Activated B cell treated with CpG ODN at 0.5 μM for 24 hours (primary cell): Measurements from ENCODE around the gene TJP3. TPM values are rescaled to one million over a fixed set of nuclear protein-coding genes. Genes with fewer than 3 reads are reported as not detected.

Experiments used
- ATAC-seq: fragments of 200-7000 bp; cut with Tn5 transposase; one replicate; pipeline ENCODE4 v1.10.0; 2021; ENCODE audit warnings: low read depth, mild to moderate bottlenecking, moderate library complexity
- CTCF ChIA-PET: fragments of 350-600 bp; sonication (Branson Sonifier 250); formaldehyde crosslinking; loops from one replicate; lab custom pipeline; 2021; ENCODE audit warnings: antibody characterized with exemption; lab: Charles Lee
- POLR2A ChIA-PET: fragments of 350-600 bp; sonication (Branson Sonifier 250); formaldehyde crosslinking; loops from one replicate; lab custom pipeline; 2021; ENCODE audit warnings: antibody characterized with exemption; lab: Charles Lee
- DNase-seq: peaks from one replicate; pipeline ENCODE4 v3.0.0; 2022
- H3K27ac Mint-ChIP-seq: one replicate; pipeline ENCODE4 v1.8.0; 2020; ENCODE audit warnings: mixed read lengths
- H3K27me3 Mint-ChIP-seq: one replicate; pipeline ENCODE4 v1.8.0; 2021; ENCODE audit warnings: mixed read lengths
- H3K36me3 Mint-ChIP-seq: one replicate; pipeline ENCODE4 v1.8.0; 2021; ENCODE audit warnings: low read depth, mixed read lengths
- H3K4me1 Mint-ChIP-seq: one replicate; pipeline ENCODE4 v1.8.0; 2021; ENCODE audit warnings: mixed read lengths
- H3K4me3 Mint-ChIP-seq: one replicate; pipeline ENCODE4 v1.8.0; 2020; ENCODE audit warnings: mild to moderate bottlenecking, mixed read lengths
- H3K9me3 Mint-ChIP-seq: one replicate; pipeline ENCODE4 v1.8.0; 2020; ENCODE audit warnings: mixed read lengths
- CTCF ChIP-seq: fragments of 200-600 bp; IDR thresholded peaks from one replicate; pipeline ENCODE4 v1.8.0; 2022; ENCODE audit warnings: antibody characterized with exemption, mild to moderate bottlenecking
- intact Hi-C: fragments of 100-400 bp; cut with micrococcal nuclease; formaldehyde crosslinking; loops from one replicate; pipeline ENCODE4 v1.15.1; 2024
- total RNA-seq: library from RNA; stranded (reverse); gene quantifications from 2 replicates; pipeline ENCODE4 v1.2.3, GENCODE V29; 2022

TJP3 gene
- total RNA-seq, 1 donor from 2014 or later, result 0.86 TPM

- POLR2A ChIA-PET, result interaction anchor here (0.6 to 1.5 kb wide), 2 partner anchors 14 to 180 kb away, joined by 6 to 8 read pairs; no protein-coding TSS in a partner anchor
- peaks cover 37% of the 10 kb centered on the region for H3K4me1 Mint-ChIP-seq
- no peaks in the 10 kb centered on the region for H3K9me3 Mint-ChIP-seq
- no peak for TF ChIP-seq CTCF
- intact Hi-C loops, result loop anchor here (1.0 kb wide), 1 partner anchor 17 kb away; the partner anchor contains the start of gene PIP5K1C
- peak overlapping the region; percentile 77 for H3K4me3 Mint-ChIP-seq
- CTCF ChIA-PET, result interaction anchor here (1.0 kb wide), 1 partner anchor 14 kb away, joined by 4 read pairs; no protein-coding TSS in a partner anchor
- peak; percentile 9 for ATAC-seq
- no peaks in the 10 kb centered on the region for H3K27me3 Mint-ChIP-seq
- no peak for DNase-seq
- peak overlapping the region; percentile 70 for H3K27ac Mint-ChIP-seq
- peaks cover 6% of the 10 kb centered on the region for H3K36me3 Mint-ChIP-seq
Observed at GRCh38 chr19:3683405-3684053, 24.7 kb upstream of the TJP3 start.

GRCh38 chr19:3684054-3684816 lies 23.9 kb upstream of the TJP3 start:
- Mint-ChIP-seq H3K36me3 (peaks cover 6% of the 10 kb centered on the region), H3K9me3 (no peaks in the 10 kb centered on the region), H3K4me3 (peak overlapping the region; percentile 77), H3K27ac (peak overlapping the region; percentile 66), H3K27me3 (no peaks in the 10 kb centered on the region), H3K4me1 (peaks cover 40% of the 10 kb centered on the region)
- no peak for TF ChIP-seq CTCF
- ATAC-seq (peak; percentile 68), DNase-seq (peak; percentile 39)
- POLR2A ChIA-PET, result interaction anchor here (0.6 to 1.5 kb wide), 3 partner anchors 11 to 181 kb away, joined by 4 to 8 read pairs (median 6); no protein-coding TSS in a partner anchor
- intact Hi-C loops, result loop anchor here (1.0 kb wide), 1 partner anchor 16 kb away; the partner anchor contains the start of gene PIP5K1C
- CTCF ChIA-PET, result interaction anchor here (1.0 kb wide), 1 partner anchor 13 kb away, joined by 4 read pairs; no protein-coding TSS in a partner anchor

GRCh38 chr19:3684817-3685410 lies 23.3 kb upstream of the TJP3 start:
- Mint-ChIP-seq H3K27me3 (no peaks in the 10 kb centered on the region), H3K36me3 (peaks cover 2% of the 10 kb centered on the region), H3K4me3 (no peak overlapping the region), H3K4me1 (peaks cover 41% of the 10 kb centered on the region), H3K9me3 (no peaks in the 10 kb centered on the region), H3K27ac (no peak overlapping the region)
- DNase-seq (no peak), ATAC-seq (no peak)
- POLR2A ChIA-PET, result no interaction called here
- CTCF ChIA-PET, result no interaction called here
- TF ChIP-seq CTCF, result no peak
- intact Hi-C loops, result loop anchor here (1.0 kb wide), 1 partner anchor 15 kb away; the partner anchor contains the start of gene PIP5K1C

GRCh38 chr19:3687393-3687773 lies 20.8 kb upstream of the TJP3 start:
- peak overlapping the region; percentile 67 for H3K4me3 Mint-ChIP-seq
- peaks cover 6% of the 10 kb centered on the region for H3K36me3 Mint-ChIP-seq
- peak overlapping the region; percentile 56 for H3K27ac Mint-ChIP-seq
- no peak for TF ChIP-seq CTCF
- ATAC-seq (no peak), DNase-seq (no peak)
- CTCF ChIA-PET, result no interaction called here
- H3K9me3 Mint-ChIP-seq, result no peaks in the 10 kb centered on the region
- POLR2A ChIA-PET, result interaction anchor here (0.9 to 1.7 kb wide), 3 partner anchors 12 to 131 kb away, joined by 3 to 13 read pairs (median 4); no protein-coding TSS in a partner anchor
- H3K27me3 Mint-ChIP-seq, result no peaks in the 10 kb centered on the region
- H3K4me1 Mint-ChIP-seq, result peaks cover 52% of the 10 kb centered on the region
- intact Hi-C loops, result no loop called here
